SU-DHL-6 (cell line): ENCODE measurements around the gene PRPSAP1.

Experiments used
- EZH2phosphoT487 ChIP-seq: fragments of 200-600 bp; sonication (generic), shearing (Covaris generic); conservative IDR thresholded peaks from 2 replicates; pipeline ENCODE4 v1.6.1; 2018; ENCODE audit warnings: mild to moderate bottlenecking, antibody characterized with exemption, low read length, moderate library complexity, mixed read lengths
- TF ChIP-seq, protein P1 (sequence below): fragments of 200-600 bp; sonication (generic); IDR thresholded peaks from one replicate; pipeline ENCODE4 v1.5.1; 2017; ENCODE audit warnings: antibody characterized with exemption, mild to moderate bottlenecking, low read length, moderate library complexity; ENCODE audit not compliant: insufficient read depth, poor library complexity, severe bottlenecking

DNA sequence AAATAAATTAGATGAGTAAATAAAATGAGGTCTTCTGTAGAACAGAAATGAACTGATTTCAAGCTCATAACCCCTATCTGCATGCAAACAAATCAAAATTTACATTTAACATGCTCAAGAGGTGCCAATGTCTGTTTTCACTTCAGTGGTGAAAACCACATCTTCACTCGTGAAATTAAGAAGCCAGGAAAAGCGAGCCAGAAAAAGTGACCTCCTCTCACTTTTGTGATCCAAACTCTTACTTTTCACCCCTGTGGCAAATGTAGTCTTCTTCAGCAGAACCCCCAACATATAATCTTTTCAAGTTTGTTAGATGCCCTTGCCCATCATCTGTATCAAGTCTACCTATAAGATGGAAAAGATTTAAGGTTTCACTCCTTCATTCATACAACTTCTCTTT lies 36.2 kb downstream of the PRPSAP1 start:
- TF ChIP-seq, protein P1, sequence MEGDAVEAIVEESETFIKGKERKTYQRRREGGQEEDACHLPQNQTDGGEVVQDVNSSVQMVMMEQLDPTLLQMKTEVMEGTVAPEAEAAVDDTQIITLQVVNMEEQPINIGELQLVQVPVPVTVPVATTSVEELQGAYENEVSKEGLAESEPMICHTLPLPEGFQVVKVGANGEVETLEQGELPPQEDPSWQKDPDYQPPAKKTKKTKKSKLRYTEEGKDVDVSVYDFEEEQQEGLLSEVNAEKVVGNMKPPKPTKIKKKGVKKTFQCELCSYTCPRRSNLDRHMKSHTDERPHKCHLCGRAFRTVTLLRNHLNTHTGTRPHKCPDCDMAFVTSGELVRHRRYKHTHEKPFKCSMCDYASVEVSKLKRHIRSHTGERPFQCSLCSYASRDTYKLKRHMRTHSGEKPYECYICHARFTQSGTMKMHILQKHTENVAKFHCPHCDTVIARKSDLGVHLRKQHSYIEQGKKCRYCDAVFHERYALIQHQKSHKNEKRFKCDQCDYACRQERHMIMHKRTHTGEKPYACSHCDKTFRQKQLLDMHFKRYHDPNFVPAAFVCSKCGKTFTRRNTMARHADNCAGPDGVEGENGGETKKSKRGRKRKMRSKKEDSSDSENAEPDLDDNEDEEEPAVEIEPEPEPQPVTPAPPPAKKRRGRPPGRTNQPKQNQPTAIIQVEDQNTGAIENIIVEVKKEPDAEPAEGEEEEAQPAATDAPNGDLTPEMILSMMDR: no peak
- no peak for TF ChIP-seq EZH2phosphoT487
